Dermis microvascular lymphatic vessel endothelial cell (primary cell): ENCODE results near the gene ITPKC. TPM values are rescaled to one million over a fixed set of nuclear protein-coding genes. Genes with fewer than 3 reads are reported as not detected.

ENCODE experiments used
- DNase-seq, 2 donors: peaks; one replicate each; pipeline versions ENCODE4 v3.0.0 to v3.0.0-alpha.2; 2010; ENCODE audit warnings: low read depth in 2 of 2
- total RNA-seq: library from RNA; depleted of rRNA; stranded (reverse); fragments of >200 nt; gene quantifications from 2 replicates; pipeline ENCODE4 v1.2.1, GENCODE V29; 2014

ITPKC gene
- total RNA-seq, 1 donor from 2014 or later: 18.2 TPM

DNA sequence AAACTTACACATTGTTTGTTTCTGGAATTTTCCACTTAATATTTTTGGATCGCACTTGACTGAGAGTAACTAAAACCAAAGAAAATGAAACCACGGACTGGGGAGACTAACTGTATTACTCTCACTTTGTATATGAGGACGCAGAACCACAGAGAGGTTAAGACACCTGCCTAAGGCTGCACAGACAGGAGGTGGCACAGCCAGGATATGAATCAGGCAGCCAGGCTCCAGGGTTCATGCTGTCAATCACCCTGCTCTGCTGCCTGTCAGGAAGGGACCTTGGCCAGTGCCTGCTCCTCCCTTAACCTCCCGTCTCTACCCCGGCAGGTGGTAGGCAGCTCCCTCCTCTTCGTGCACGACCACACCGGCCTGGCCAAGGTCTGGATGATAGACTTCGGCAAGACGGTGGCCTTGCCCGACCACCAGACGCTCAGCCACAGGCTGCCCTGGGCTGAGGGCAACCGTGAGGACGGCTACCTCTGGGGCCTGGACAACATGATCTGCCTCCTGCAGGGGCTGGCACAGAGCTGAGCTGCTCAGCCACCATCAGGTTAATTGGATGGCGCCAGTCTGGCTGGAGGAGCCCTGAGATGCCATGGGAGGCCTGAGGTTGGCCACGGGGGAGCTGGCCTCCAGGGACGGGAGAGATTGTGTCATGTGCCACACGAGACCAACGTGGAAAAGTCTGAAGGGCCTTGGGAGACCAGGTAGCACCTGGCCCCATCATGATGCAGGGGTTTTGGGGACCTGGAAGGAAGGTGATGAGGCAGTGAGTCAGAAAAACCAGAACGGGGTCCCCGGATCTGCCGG is 22.3 kb downstream of the ITPKC start:
- DNase-seq: no peak

DNA sequence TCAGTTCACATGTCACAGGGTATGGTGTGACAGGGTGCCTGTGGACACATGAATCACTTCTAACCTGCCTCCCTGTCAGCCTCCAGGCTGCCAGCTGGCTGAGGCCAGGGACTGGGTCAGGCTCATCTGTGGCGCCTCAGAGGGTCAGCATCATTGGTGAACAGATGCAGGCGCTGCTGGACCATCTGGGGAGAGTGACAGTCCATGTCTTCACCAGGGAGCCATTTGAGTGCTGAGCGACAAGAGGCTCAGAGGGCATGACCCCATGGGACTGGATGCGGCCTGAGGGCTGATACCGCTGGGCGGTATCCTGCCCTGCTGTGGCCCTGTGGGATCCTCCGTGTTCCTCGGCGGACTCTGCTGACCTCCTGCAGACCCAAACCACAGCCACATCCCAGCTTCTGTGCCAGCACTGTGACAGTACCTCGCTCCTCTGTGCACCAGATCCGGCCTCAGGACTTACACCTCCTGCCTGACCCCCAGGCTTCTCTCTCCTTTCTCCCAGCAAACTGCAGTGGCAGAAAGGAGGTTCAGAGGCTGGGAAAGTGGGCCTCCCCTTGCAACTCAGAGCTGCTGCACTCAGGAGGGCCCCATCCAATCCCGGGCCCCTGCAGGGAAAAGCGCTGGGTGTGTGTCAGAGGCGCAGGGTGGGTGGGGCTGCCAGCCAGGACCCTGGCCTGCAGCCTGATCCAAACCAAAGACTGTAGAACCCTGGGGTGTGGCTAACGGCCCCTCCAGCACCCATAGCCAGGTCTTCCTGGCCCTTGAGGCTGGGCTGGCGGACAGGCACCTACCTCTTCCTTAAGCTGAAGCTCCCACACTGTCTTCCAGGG is 23.2 kb downstream of the ITPKC start:
- DNase-seq: no peak

DNA sequence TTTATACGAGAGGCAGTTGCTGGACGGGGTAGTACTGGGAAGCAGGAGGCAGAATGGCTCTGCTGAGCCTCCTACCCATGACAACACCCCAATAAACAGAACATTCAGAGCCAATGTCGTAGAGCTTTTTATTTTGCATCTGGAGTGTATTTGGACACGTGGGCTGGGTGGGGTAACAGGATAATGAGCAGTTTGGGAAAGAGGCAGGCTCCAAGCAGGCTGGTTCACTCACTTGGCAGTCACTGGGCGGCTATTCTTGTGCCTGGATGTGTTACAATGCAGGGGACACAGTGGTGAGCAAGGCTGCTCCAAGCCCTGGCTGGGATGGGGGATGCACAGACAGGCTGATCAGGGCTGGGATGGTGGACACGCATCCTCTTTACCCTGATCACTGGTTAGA is 23.8 kb downstream of the ITPKC start:
- no peak for DNase-seq

DNA sequence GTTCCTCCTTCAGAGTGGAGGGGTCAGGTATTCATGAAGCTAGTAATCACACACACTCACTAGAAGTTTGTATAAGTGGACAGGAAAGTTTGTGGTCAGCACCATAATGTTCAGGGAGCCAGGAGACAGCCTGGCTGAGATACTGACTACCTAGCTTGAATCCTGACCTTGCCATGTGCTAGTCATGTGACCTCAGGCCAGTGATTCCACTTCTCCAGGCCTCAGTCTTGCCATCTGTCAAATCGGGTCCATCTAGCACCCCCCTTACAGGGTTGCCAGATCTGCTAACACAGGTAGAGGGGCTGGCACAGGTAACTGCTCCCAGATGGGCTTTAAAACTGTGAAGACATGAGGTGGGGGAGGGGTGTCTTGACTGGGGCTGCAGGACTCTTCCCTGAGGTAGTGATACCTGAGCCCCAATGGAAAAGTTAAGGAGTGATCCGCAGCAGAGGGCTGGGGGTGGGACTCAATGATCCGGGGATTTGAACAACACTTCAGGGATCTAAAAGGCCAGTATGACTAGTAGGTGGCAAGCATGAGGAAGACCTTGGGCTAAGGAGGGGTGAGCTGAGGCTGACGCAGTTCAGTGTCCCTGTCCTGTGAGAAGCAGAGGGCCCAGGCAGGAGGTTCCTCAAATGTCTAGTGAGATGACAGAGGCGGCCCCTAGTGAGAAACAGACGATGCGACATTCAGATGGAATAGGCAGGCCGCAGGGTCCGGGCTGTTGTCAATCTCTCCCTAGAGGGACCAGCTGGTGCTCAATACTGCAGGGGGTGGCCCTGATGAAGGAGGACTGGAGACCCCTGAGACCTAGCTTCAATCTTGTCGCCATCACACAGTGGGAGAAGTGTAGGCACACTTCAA is 24.8 kb downstream of the ITPKC start:
- no peak for DNase-seq

DNA sequence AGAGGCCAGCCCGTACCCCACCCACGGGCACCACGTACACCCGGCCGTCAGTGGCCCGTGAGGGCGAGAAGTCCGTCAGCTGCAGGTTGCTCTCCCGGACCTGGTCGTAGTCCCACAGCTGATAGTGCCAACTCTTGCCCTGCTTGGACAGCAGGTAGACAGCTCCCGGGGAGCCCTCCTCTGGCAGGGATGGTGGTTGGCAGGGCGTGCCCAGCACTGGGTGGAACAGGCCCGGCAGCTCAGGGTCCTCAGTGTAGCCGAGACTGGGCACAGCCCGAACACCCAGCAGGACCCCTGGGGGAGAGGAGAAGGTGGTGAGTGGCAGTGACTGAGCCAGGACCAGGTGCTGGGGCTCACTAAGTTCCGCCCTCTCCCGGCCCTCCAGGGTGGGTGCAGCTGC is 25.6 kb downstream of the ITPKC start:
- no peak for DNase-seq

- no peak for DNase-seq
These were observed 26.0 kb downstream of the ITPKC start for GRCh38 chr19:40742886-40743285.

DNA sequence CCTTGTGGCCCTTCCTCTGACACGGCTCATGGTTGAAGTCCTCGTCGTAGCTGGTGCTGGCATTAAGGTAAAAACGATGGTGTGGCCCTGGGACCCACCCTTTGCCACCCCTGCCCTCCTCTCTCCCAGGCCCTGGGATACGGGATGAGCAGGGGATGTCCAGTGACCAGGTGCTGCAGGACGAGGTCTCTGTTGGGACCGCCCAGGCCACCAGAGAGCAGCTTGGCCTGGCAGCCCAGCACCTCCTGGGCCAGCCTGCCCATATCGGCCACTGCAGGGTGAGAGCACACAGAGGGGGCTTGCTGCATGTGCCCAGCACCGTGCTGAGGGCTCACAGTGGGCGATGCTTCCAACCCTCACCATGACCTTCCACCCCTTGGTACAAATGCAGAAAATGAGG is 27.0 kb downstream of the ITPKC start:
- no peak for DNase-seq

GRCh38 chr19:40744554-40745401 is 27.9 kb downstream of the ITPKC start:
- DNase-seq: peak in 1 of 2 donors; percentile 31

DNA sequence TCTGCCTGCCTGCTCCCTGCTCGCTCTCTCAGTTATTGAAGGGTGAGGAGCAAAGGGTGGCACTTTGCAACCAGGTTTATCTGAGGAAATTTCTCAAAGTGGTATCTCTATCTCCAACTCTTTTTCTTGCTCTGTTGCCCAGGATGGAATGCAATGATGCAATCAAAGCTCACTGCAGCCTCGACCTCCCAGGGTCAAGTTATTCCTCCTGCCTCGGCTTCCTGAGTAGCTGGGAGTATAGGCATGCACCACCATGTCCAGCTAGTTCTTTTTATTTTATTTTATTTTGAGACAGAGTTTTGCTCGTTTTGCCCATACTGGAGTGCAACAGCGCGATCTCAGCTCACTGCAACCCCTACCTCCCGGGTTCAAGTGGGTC is 28.5 kb downstream of the ITPKC start:
- peak in 1 of 2 donors; percentile 33 for DNase-seq

- no peak for DNase-seq
These were observed 30.6 kb downstream of the ITPKC start for GRCh38 chr19:40747536-40747935.

GRCh38 chr19:40750058-40750873 is 33.4 kb downstream of the ITPKC start, which contains the start of gene ACTMAP:
ACTMAP (minus strand) TSS chr19:40750477; CDS start chr19:40749803, 674 bp downstream.
- DNase-seq: peak; percentile 100

DNA sequence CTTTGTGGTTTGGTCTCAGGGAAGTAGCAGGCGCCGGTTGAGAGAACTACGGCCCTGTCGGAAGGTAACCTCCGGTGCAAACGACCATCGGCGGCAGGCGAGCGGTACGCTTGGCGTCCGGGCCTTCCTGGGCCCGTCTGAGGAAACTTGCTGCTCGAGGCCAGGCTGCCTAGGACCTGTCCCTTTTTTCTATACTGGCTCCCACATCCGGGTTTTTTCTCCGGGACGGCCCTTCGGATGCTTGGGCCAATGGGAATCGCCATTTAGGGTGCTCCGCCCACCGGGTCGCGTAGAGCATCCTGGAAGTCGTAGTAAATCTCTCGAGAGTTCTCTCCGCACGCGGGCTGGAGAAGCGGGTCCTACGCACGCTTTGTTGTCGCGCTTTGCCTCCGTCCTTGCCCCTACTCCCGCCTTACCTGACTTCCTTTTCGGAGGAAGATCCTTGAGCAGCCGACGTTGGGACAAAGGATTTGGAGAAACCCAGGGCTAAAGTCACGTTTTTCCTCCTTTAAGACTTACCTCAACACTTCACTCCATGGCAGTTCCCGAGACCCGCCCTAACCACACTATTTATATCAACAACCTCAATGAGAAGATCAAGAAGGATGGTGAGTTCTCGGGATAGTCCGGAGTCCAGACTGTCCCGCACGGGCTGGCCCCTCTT is 34.1 kb downstream of the ITPKC start, which contains the start of gene SNRPA:
SNRPA (plus strand) TSS at position 330 of the 664 bp plus-strand sequence; CDS start at position 536, 206 bp downstream.
- DNase-seq: peak; percentile 96 to 99

DNA sequence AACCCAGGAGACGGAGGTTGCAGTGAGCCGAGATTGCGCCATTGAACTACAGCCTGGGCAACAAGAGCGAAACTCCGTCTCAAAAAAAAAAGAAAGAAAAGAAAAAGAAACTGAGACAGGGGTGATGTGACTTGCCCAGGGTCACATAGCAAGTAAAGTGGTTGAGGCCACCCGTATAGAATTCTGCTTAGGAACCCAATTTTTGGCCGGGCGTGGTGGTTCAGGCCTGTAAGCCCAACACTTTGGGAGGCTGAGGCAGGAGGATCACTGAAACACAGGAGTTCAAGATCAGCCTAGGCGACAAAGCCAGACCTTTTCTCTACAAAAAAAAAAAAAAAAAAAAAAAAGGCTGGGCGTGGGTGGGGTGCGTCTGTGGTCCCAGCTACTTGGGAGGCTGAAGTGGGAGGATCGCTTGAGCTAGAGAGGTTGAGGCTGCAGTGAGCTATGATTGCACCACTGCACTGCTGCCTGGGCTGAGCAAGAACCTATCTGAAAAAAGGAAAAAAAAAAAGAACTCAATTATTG is 35.4 kb downstream of the ITPKC start:
- DNase-seq: no peak

DNA sequence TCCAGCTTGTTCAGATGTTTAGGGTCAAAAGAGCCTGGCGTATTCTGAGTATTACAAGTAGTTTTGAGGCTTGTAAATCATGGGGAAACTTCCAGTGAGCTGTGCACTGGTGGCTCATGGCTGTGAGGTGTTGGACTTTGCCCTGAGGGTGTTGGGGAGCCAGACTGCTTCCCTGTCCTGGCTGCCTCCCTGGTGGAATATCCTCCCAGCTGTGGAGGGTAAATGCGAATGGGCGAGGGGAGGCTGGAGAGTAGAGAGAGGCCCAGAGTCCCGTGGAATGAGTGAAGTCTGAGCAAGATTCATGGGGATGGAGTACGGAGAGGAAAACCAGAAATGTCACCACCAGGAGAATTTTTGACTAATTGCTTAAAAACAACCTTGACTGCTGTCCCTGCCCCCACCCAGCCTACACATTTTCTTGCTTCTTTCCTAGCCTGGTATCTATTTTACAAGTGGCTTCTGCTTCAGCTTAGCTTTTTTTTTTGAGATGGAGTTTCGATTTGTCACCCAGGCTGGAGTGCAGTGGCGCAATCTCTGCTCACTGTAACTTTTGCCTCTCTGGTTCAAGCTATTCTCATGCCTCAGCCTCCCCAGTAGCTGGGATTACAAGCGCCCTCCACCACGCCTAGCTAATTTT is 37.8 kb downstream of the ITPKC start:
- no peak for DNase-seq

- DNase-seq: no peak
These were observed 38.3 kb downstream of the ITPKC start for GRCh38 chr19:40755248-40755624.

DNA sequence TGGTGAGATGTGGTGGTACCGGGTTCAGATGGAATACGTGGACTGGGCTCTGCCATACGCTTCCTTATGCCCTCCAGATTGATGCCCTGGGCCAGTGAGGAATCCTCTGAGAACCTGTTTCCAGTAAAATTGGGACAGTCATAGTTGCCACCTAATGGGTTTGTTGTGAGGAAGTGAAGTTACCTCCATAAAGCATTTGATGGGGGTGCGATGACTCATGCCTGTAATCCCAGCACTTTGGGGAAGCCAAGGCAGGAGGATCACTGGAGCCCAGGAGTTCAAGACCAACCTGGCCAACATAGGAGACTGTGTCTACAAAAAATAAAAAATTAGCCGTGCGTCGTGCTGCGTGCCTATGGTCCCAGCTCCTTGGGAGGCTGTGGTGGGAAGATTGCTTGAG is 38.9 kb downstream of the ITPKC start:
- no peak for DNase-seq

GRCh38 chr19:40756502-40757110 is 39.7 kb downstream of the ITPKC start:
- no peak for DNase-seq

DNA sequence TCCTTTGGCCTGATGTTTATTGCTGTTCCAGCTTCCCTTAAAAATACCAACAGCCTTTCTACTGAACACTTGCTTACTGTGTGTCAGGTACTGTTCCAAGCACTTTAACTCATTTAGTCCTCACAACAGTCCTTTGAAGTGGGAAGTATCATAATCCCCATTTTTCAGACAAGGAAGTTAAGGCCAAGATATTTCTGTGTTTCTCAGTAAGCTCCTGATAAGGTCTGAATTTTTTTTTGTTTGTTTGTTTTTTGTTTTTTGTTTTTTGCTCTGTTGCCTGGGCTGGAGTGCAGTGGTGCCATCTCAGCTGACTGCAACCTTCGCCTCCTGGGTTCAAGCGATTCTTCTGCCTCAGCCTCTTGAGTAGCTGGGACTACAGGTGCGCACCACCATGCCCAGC is 41.6 kb downstream of the ITPKC start:
- DNase-seq: no peak
